IMR-90 (cell line): ENCODE data around the gene APMAP. TPM values are rescaled to one million over a fixed set of nuclear protein-coding genes. Genes with fewer than 3 reads are reported as not detected.

ENCODE experiments used
- ATAC-seq: fragments of 200-7000 bp; cut with Tn5 transposase; 2 replicates; pipeline ENCODE4 v1.9.1; 2020; ENCODE audit warnings: low read depth, mild to moderate bottlenecking, moderate library complexity
- BruUV-seq: library from RNA; stranded (reverse); fragments of 400-500 nt; replicated peaks from 2 replicates; lab custom pipeline; 2021; lab: Mats Ljungman, UMichigan
- CTCF ChIA-PET: fragments of 300-600 bp; formaldehyde crosslinking; extraction: SDS; loops from one replicate; lab custom pipeline; 2021; ENCODE audit warnings: antibody characterized with exemption; lab: Yijun Ruan, JAX
- POLR2A ChIA-PET: fragments of 300-600 bp; sonication (Branson Sonifier 250); formaldehyde crosslinking; loops from one replicate; lab custom pipeline; 2022; ENCODE audit warnings: antibody characterized with exemption; ENCODE audit not compliant: unreplicated experiment; lab: Charles Lee
- DNase-seq: peaks from one replicate; pipeline ENCODE4 v3.0.0; 2013
- H2AFZ ChIP-seq: replicated peaks from 2 replicates; pipeline ENCODE3; 2013; ENCODE audit warnings: low read length, mild to moderate bottlenecking; ENCODE audit not compliant: poor library complexity
- H2AK5ac ChIP-seq: 2 replicates; pipeline ENCODE4 v1.6.1; 2013; ENCODE audit warnings: low read depth, low read length, inconsistent platforms
- H2AK9ac ChIP-seq: replicated peaks from 2 replicates; pipeline ENCODE3; 2013; ENCODE audit warnings: mild to moderate bottlenecking, low read depth, low read length, moderate library complexity; ENCODE audit not compliant: poor library complexity
- H2BK120ac ChIP-seq: 2 replicates; pipeline ENCODE4 v1.6.1; 2013; ENCODE audit warnings: low read depth, low read length, inconsistent platforms
- H2BK15ac ChIP-seq: 3 replicates; pipeline ENCODE4 v1.6.1; 2013; ENCODE audit warnings: low read depth, low read length, inconsistent platforms
- H2BK20ac ChIP-seq: 2 replicates; pipeline ENCODE4 v1.6.1; 2013; ENCODE audit warnings: low read depth, mild to moderate bottlenecking, inconsistent platforms, low read length, moderate library complexity
- H2BK5ac ChIP-seq: 2 replicates; pipeline ENCODE4 v1.6.1; 2013; ENCODE audit warnings: mild to moderate bottlenecking, low read depth, low read length, inconsistent platforms; ENCODE audit not compliant: poor library complexity, severe bottlenecking
- H3K14ac ChIP-seq: replicated peaks from 2 replicates; pipeline ENCODE4 v1.6.1; 2013; ENCODE audit warnings: low read depth, low read length, inconsistent platforms
- H3K18ac ChIP-seq: 2 replicates; pipeline ENCODE4 v1.6.1; 2013; ENCODE audit warnings: low read depth, low read length, control low read depth
- H3K23ac ChIP-seq: 2 replicates; pipeline ENCODE4 v1.6.1; 2013; ENCODE audit warnings: low read depth, low read length, inconsistent platforms
- H3K27ac ChIP-seq: 2 replicates; pipeline ENCODE4 v1.5.1; 2013; ENCODE audit warnings: mild to moderate bottlenecking, control low read depth, low read length; ENCODE audit not compliant: insufficient read depth
- H3K27me3 ChIP-seq: 2 replicates; pipeline ENCODE4 v1.6.1; 2013; ENCODE audit warnings: low read length; ENCODE audit not compliant: control insufficient read depth, insufficient read depth
- H3K36me3 ChIP-seq: 2 replicates; pipeline ENCODE4 v1.6.1; 2013; ENCODE audit warnings: low read length, mixed read lengths; ENCODE audit not compliant: control insufficient read depth, insufficient read depth
- H3K4ac ChIP-seq: 2 replicates; pipeline ENCODE4 v1.6.1; 2013; ENCODE audit warnings: low read depth, low read length, inconsistent platforms
- H3K4me1 ChIP-seq: 2 replicates; pipeline ENCODE4 v1.6.1; 2013; ENCODE audit warnings: low read length, mixed read lengths; ENCODE audit not compliant: control insufficient read depth, insufficient read depth
- H3K4me2 ChIP-seq: 2 replicates; pipeline ENCODE4 v1.6.1; 2013; ENCODE audit warnings: low read depth, mild to moderate bottlenecking, control low read depth, low read length, moderate library complexity
- H3K4me3 ChIP-seq: 2 replicates; pipeline ENCODE4 v1.5.1; 2013; ENCODE audit warnings: low read depth, mild to moderate bottlenecking, control low read depth, low read length, moderate library complexity; ENCODE audit not compliant: insufficient read depth
- H3K56ac ChIP-seq: 2 replicates; pipeline ENCODE4 v1.6.1; 2013; ENCODE audit warnings: low read length, inconsistent platforms; ENCODE audit not compliant: insufficient read depth; ENCODE audit errors: extremely low read depth
- H3K79me1 ChIP-seq, 2 experiments: 2 replicates each; pipeline ENCODE4 v1.6.1; 2013; ENCODE audit warnings: low read length in 2 of 2, inconsistent platforms in 1 of 2, low read depth in 1 of 2
- H3K9ac ChIP-seq: 2 replicates; pipeline ENCODE4 v1.6.1; 2013; ENCODE audit warnings: low read depth, low read length, control low read depth
- H3K9me1 ChIP-seq: 2 replicates; pipeline ENCODE4 v1.6.1; 2013; ENCODE audit warnings: low read length, inconsistent platforms; ENCODE audit not compliant: insufficient read depth
- H3K9me3 ChIP-seq: 2 replicates; pipeline ENCODE4 v1.6.1; 2013; ENCODE audit warnings: low read length; ENCODE audit not compliant: control insufficient read depth, insufficient read depth
- H4K20me1 ChIP-seq: 2 replicates; pipeline ENCODE4 v1.6.1; 2013; ENCODE audit warnings: low read length, inconsistent platforms; ENCODE audit not compliant: insufficient read depth
- H4K5ac ChIP-seq: 2 replicates; pipeline ENCODE4 v1.6.1; 2013; ENCODE audit warnings: mild to moderate bottlenecking, low read depth, low read length, control low read depth
- H4K8ac ChIP-seq, 2 experiments: 2 replicates each; pipeline ENCODE4 v1.6.1; 2013; ENCODE audit warnings: low read depth in 2 of 2, low read length in 2 of 2, control low read depth in 1 of 2, inconsistent platforms in 1 of 2
- H4K91ac ChIP-seq: 2 replicates; pipeline ENCODE4 v1.6.1; 2013; ENCODE audit warnings: low read depth, low read length, inconsistent platforms; ENCODE audit not compliant: insufficient read depth
- BHLHE40 ChIP-seq: fragments of 150-350 bp; IDR thresholded peaks from 2 replicates; pipeline ENCODE4 v1.6.1; 2016; ENCODE audit warnings: mild to moderate bottlenecking, low read depth, low read length
- CEBPB ChIP-seq: IDR thresholded peaks from 2 replicates; pipeline ENCODE4 v1.6.1; 2012; ENCODE audit warnings: low read depth, low read length, improper control_type of control experiment
- CHD1 ChIP-seq: IDR thresholded peaks from 2 replicates; pipeline ENCODE4 v1.6.1; 2012; ENCODE audit warnings: low read depth, low read length, improper control_type of control experiment
- CTCF ChIP-seq: conservative IDR thresholded peaks from 2 replicates; pipeline ENCODE4 v1.5.1; 2012; ENCODE audit warnings: mild to moderate bottlenecking, low read depth, low read length, improper control_type of control experiment
- ELK1 ChIP-seq: fragments of 150-350 bp; IDR thresholded peaks from 2 replicates; pipeline ENCODE4 v1.6.1; 2016; ENCODE audit warnings: low read depth, mild to moderate bottlenecking, low read length, moderate library complexity, borderline replicate concordance
- FOS ChIP-seq: fragments of 150-350 bp; IDR thresholded peaks from 2 replicates; pipeline ENCODE4 v1.6.1; 2016; ENCODE audit warnings: low read depth, low read length
- MAFK ChIP-seq: IDR thresholded peaks from 2 replicates; pipeline ENCODE4 v1.6.1; 2012; ENCODE audit warnings: low read depth, low read length, improper control_type of control experiment
- MAZ ChIP-seq: IDR thresholded peaks from 2 replicates; pipeline ENCODE4 v1.6.1; 2012; ENCODE audit warnings: low read depth, mild to moderate bottlenecking, low read length, improper control_type of control experiment, moderate library complexity, borderline replicate concordance
- MXI1 ChIP-seq: IDR thresholded peaks from 2 replicates; pipeline ENCODE4 v1.6.1; 2012; ENCODE audit warnings: low read depth, mild to moderate bottlenecking, low read length, moderate library complexity, borderline replicate concordance
- NFE2L2 ChIP-seq: fragments of 150-350 bp; IDR thresholded peaks from 2 replicates; pipeline ENCODE4 v1.6.1; 2016; ENCODE audit warnings: low read depth, mild to moderate bottlenecking, low read length
- POLR2A ChIP-seq: IDR thresholded peaks from 2 replicates; pipeline ENCODE4 v1.6.1; 2012; ENCODE audit warnings: mild to moderate bottlenecking, low read depth, low read length
- RAD21 ChIP-seq: IDR thresholded peaks from 2 replicates; pipeline ENCODE4 v1.6.1; 2012; ENCODE audit warnings: low read length, improper control_type of control experiment
- RCOR1 ChIP-seq: IDR thresholded peaks from 2 replicates; pipeline ENCODE4 v1.6.1; 2012; ENCODE audit warnings: mild to moderate bottlenecking, low read length, improper control_type of control experiment; ENCODE audit not compliant: insufficient replicate concordance
- RFX5 ChIP-seq: IDR thresholded peaks from 2 replicates; pipeline ENCODE4 v1.8.0; 2012; ENCODE audit warnings: low read depth, mild to moderate bottlenecking, low read length, moderate library complexity
- SMC3 ChIP-seq: fragments of 150-350 bp; IDR thresholded peaks from 2 replicates; pipeline ENCODE4 v1.6.1; 2016; ENCODE audit warnings: low read depth, mild to moderate bottlenecking, antibody characterized with exemption, low read length, moderate library complexity
- USF2 ChIP-seq: fragments of 150-350 bp; IDR thresholded peaks from 2 replicates; pipeline ENCODE4 v1.6.1; 2017; ENCODE audit warnings: mild to moderate bottlenecking, antibody characterized with exemption, low read length, low read depth
- WGBS, 2 experiments: methylation state at CpG; one replicate each; pipeline versions ENCODE4 v1.1.5 to v1.1.7; 2013; ENCODE audit warnings: missing lambda C conversion rate in 2 of 2; ENCODE audit not compliant: insufficient read length in 1 of 2; ENCODE audit errors: extremely low coverage in 2 of 2; 5-methylcytosine and 5-hydroxymethylcytosine counted together
- dilution Hi-C: fragments of 300-500 bp; cut with HindIII; formaldehyde crosslinking; loops from one replicate; pipeline ENCODE4 v1.14.3; 2018; ENCODE audit warnings: low sequenced_read_pairs; ENCODE audit not compliant: unreplicated experiment
- in situ Hi-C: fragments of 300-500 bp; cut with MboI; formaldehyde crosslinking; loops from 3 replicates; pipeline ENCODE4 v1.14.3; 2019; ENCODE audit warnings: low sequenced_read_pairs, inconsistent platforms, mixed read lengths
- intact Hi-C: fragments of 100-400 bp; cut with micrococcal nuclease; formaldehyde crosslinking; loops from 2 replicates; pipeline ENCODE4 v1.10.0; 2022
- polyA plus RNA-seq, 3 experiments: library from polyadenylated mRNA; depleted of rRNA; stranded (reverse); fragments of >200 nt; gene quantifications; 2 replicates each; pipeline ENCODE4 v1.2.3, GENCODE V29; 2012; ENCODE audit warnings: low replicate concordance in 1 of 3
- total RNA-seq: library from RNA; depleted of rRNA; stranded (reverse); fragments of >200 nt; gene quantifications from 2 replicates; pipeline ENCODE4 v1.2.3, GENCODE V29; 2012

The APMAP gene
- total and polyA plus RNA-seq, 2 of the 4 experiments (the other 2 are of a cell fraction) = 67.2 to 88.8 TPM

- ChIA-PET POLR2A (no interaction called here), CTCF (no interaction called here)
- H4K8ac ChIP-seq = no peak overlapping the region
- intact Hi-C loops = no loop called here
- peaks cover 2% of the 10 kb centered on the region; the same call in 1 of the 2 replicates for H3K4me1 ChIP-seq
- H3K79me1 ChIP-seq = no peaks in the 10 kb centered on the region
- TF ChIP-seq RCOR1 (no peak), CTCF (no peak), USF2 (no peak), ELK1 (no peak), NFE2L2 (no peak), CHD1 (no peak), BHLHE40 (no peak), CEBPB (no peak), MAFK (no peak), POLR2A (no peak), MAZ (no peak), FOS (no peak), RAD21 (no peak), RFX5 (no peak), SMC3 (no peak), MXI1 (no peak)
- no peak overlapping the region for H3K4me3 ChIP-seq
- no peak overlapping the region for H3K27ac ChIP-seq
- no TSS peak for BruUV-seq
- no peaks in the 10 kb centered on the region for H4K20me1 ChIP-seq
- H2BK20ac ChIP-seq = no peak overlapping the region
- H3K18ac ChIP-seq = no peak overlapping the region; the same call in 1 of the 2 replicates
- H2AK5ac ChIP-seq = no peak overlapping the region
- H3K23ac ChIP-seq = no peak overlapping the region
- 84% methylated on average over 6 of the region's 11 CpGs; no CpG with 5 or more reads in 1 of the 2 experiments for WGBS, 2 experiments
- DNase-seq = no peak
- no peaks in the 10 kb centered on the region for H3K9me3 ChIP-seq
- H3K4ac ChIP-seq = no peak overlapping the region
- H2BK5ac ChIP-seq = no peak overlapping the region
- H3K36me3 ChIP-seq = no peaks in the 10 kb centered on the region; the same call in 1 of the 2 replicates
- no peak overlapping the region for H4K91ac ChIP-seq
- dilution Hi-C loops = no loop called here
- in situ Hi-C loops = no loop called here
- no peak overlapping the region for H3K14ac ChIP-seq
- H4K5ac ChIP-seq = no peak overlapping the region
- no peak overlapping the region for H3K56ac ChIP-seq
- H3K4me2 ChIP-seq = no peak overlapping the region
- H2AK9ac ChIP-seq = no peak overlapping the region
- no peak overlapping the region for H2BK120ac ChIP-seq
- no peak overlapping the region for H2AFZ ChIP-seq
- no peak for ATAC-seq
- no peak overlapping the region for H2BK15ac ChIP-seq
- 0 out of 2 replicates have a peak, but pooled peaks cover 3% of the 10 kb centered on the region for H3K9me1 ChIP-seq
- H3K27me3 ChIP-seq = peaks cover 3% of the 10 kb centered on the region; the same call in 1 of the 2 replicates
- no peak overlapping the region for H3K9ac ChIP-seq
Measured at GRCh38 chr20:25016471-25016870, 23.9 kb upstream of the APMAP start.
